H7 (cell line): ENCODE measurements around the gene ADAM33. TPM values are rescaled to one million over a fixed set of nuclear protein-coding genes. Genes with fewer than 3 reads are reported as not detected.
A peak's percentile ranks its signal among the peaks of the same experiment; 100 is the strongest.

ENCODE experiments used
- DNase-seq: peaks from one replicate; pipeline ENCODE4 v3.0.0; 2012
- H3K27me3 ChIP-seq: 2 replicates; pipeline ENCODE4 v1.6.0; 2011; ENCODE audit warnings: mild to moderate bottlenecking, low read length; ENCODE audit not compliant: control insufficient read depth, insufficient read depth
- H3K36me3 ChIP-seq: replicated peaks from 2 replicates; pipeline ENCODE4 v1.5.1; 2011; ENCODE audit warnings: low read length; ENCODE audit not compliant: control insufficient read depth, insufficient read depth
- H3K4me3 ChIP-seq: 2 replicates; pipeline ENCODE4 v1.5.1; 2011; ENCODE audit warnings: low read depth, mild to moderate bottlenecking, control low read depth, low read length, moderate library complexity; ENCODE audit not compliant: insufficient read depth
- total RNA-seq: library from RNA; depleted of rRNA; stranded (reverse); fragments of >200 nt; shearing (Covaris generic); gene quantifications from 2 replicates; pipeline ENCODE4 v1.2.3, GENCODE V29; 2014

ADAM33 gene
- total RNA-seq, 1 experiment from 2014 or later, result 3.3 TPM

DNA sequence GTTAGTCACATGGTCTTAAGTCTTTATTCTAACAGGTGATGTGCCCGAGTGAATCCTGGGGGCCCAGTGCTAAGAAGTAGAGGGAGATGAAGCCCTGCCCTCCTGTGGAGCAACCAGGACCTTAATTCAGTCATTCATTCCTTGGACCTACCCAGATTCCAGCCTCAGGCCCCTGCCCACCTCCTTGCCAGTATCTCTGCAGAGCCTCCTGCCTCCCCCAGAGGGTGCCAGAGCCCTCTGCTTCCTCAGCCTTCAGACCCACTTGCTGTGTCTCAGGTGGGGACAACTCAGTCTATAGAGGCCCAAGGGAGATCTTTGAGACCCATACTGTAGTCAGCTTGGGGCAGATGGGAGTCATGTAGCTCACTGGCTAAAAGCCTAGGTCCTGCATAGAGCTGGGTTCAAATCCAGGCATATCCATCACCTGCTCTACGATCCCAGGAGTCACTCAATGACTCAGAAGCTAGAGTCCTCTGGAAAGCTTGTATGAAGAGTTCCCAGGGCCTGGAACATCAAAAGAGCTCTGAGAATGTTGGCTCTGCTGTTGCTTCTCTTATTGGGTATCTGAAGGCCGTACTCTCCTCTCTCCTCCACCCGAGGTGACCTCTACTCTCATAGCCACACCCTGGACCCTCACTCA is 34.5 kb upstream of the ADAM33 start:
- no peak overlapping the region for H3K4me3 ChIP-seq
- no peaks in the 10 kb centered on the region for H3K27me3 ChIP-seq
- DNase-seq, result peak; percentile 89
- H3K36me3 ChIP-seq, result no peaks in the 10 kb centered on the region

DNA sequence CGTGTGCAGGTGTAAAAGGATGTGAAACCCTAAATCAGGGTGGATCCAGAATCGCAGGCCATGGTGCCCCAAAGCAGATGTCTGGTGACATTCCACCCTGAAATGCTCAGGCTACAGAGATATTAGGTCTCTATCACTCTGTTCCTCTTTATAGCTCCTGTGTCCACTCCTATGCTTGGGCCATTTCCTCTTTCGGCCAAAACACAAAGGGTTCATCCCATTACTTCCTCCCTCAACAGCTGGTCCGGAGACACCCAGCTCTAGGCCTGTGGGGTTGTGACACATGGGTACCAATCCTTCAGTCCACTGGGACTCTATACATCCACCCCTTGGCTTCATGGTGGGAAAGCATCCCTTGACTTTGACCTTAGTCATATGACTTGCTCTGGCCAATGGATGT is 32.3 kb upstream of the ADAM33 start:
- H3K4me3 ChIP-seq, result no peak overlapping the region
- peak; percentile 16 for DNase-seq
- no peaks in the 10 kb centered on the region for H3K27me3 ChIP-seq
- H3K36me3 ChIP-seq, result no peaks in the 10 kb centered on the region

DNA sequence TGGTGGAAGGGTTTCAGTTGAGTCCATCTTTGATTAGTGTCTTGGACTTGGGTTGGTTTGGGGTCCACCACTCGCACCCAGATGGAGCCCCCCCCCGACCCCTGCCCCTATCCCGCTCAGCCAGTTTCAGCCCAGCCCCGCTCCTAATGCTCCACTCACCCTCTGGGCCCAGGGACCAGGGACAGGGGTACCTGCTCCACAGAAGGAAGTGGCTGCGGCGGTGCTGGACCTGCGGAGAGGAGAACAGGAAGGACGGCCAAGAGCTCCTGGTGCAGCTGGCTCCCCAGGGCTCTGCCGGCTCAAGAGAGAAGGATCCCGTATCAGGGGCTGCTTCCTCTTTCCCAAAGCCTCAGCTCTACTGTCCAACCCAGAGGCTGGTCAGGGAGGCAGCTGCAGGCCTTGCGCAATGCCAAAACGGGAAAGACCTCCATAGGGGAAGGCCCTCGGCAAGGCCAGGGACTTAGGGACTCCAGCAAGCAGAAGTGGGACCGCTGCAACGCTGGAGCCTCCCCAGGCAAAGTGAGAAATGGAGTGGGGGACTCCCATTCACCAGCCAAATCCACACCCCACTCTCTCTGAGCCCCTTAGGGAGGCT is 30.6 kb upstream of the ADAM33 start, which contains the start of gene SIGLEC1:
Gene SIGLEC1 (minus strand): TSS at position 322 of the 595 bp plus-strand sequence. CDS start 5,472 bp downstream, outside the sequence.
- no peaks in the 10 kb centered on the region for H3K36me3 ChIP-seq
- no peaks in the 10 kb centered on the region for H3K27me3 ChIP-seq
- H3K4me3 ChIP-seq, result no peak within 1 kb of the TSS
- peak; percentile 44 for DNase-seq

DNA sequence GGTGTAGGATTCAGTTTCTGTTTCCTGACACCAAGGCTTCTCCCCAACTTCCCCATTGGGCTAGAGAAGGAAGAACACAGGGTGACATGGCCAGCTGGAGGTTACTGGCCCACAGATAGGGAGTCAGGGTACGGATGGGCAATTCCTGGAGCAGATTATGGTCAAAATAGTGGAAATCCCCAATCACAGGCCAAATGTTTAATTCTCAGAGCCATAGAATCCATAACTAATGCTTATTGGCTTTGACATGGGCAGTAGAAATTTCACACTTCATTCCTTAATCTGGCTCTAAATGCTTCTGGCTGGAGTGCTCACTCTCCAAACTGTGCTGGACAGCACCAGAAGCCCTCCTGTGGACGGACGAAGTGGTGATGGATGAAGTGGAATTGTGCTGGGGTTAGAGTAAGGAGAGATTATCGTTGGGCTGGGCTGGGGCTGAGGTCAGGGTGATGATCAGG is 29.7 kb upstream of the ADAM33 start:
- peak; percentile 17 for DNase-seq
- Histone ChIP-seq H3K4me3 (no peak overlapping the region), H3K27me3 (no peaks in the 10 kb centered on the region), H3K36me3 (no peaks in the 10 kb centered on the region)

DNA sequence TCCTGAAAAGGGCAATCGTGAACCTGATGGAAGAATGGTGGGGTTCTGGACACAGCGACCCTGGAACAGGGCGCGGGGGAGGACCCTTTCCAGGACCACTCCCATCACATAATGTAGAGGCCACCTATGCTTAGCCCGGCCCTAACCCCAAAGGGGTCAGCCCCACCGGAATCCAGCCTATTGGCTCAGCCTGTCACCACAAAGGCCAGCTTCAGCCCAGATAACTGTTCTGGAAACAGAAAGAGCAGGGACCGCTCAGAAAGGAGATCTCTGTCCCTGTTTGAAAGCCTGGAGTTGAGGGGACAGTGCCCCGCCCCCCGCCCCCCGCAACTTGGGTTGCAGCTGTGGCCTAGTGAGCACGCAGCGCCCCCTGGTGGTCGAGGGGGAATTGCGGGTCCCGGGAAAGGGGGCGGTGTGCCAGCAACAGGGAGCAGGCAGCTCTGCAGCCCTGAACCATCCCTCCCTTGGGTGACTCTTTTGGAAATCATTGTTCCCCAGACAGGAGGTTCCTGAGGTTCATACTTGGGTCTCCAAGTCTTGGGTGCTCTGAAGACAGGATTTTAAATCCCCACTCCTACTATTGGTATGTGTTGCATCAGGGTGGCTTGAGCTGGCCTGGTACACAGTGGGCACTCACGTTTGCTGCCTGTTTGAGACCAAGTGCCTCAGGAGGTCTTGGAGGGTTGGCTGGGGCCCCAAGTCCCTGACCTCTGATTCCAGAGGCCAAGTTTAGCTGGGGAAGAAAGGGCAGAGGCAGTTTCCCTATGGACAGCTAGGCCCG is 29.1 kb upstream of the ADAM33 start:
- Histone ChIP-seq H3K4me3 (no peak overlapping the region), H3K27me3 (no peaks in the 10 kb centered on the region), H3K36me3 (no peaks in the 10 kb centered on the region)
- DNase-seq, result peak; percentile 98

DNA sequence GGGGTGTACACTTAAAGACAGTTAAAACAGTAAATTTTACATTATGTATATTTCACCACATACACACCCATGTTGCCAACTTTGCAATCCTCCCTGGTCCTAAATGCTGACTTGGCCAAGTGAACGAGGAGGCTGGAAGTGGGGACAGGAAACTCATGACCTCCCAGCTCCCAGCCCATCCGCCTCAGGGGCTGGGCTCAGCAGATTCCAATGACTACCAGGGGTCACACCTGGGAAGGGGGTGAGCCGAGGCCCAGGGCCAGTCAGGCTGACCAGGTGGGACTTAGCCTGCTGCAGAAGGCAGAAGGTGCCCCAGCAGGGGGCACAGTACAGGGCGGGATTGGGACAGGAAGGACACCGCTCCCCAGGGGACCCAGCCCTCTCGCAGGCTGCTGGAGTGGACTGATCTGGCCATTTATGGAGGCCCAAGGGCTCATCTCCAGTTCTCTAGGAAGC is 28.2 kb upstream of the ADAM33 start:
- peak; percentile 64 for DNase-seq
- no peak overlapping the region for H3K4me3 ChIP-seq

DNA sequence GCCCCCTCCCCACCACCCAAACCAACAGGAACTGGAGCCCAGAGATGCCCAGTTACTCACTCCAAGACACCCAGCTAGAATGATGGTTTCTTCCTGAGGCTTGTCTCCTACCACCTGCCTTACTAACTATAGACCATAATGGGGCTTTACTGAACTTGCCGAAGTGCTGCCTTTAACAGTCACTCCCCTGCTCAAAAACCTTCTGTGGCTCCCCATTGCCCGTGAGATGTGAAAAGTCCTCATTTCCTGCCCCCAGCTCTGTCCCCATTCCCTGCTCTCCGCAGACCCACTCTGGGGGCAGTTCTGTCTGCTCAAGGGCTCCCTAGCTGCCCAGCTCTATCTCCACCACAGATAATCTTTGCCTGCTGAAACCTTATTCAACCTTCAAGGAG is 25.7 kb upstream of the ADAM33 start:
- H3K27me3 ChIP-seq, result no peaks in the 10 kb centered on the region
- H3K4me3 ChIP-seq, result no peak overlapping the region
- no peaks in the 10 kb centered on the region for H3K36me3 ChIP-seq
- peak; percentile 7 for DNase-seq

More for the DNA sequence above, 28.2 kb upstream of the ADAM33 start:
- Histone ChIP-seq H3K27me3 (no peaks in the 10 kb centered on the region), H3K36me3 (no peaks in the 10 kb centered on the region)

DNA sequence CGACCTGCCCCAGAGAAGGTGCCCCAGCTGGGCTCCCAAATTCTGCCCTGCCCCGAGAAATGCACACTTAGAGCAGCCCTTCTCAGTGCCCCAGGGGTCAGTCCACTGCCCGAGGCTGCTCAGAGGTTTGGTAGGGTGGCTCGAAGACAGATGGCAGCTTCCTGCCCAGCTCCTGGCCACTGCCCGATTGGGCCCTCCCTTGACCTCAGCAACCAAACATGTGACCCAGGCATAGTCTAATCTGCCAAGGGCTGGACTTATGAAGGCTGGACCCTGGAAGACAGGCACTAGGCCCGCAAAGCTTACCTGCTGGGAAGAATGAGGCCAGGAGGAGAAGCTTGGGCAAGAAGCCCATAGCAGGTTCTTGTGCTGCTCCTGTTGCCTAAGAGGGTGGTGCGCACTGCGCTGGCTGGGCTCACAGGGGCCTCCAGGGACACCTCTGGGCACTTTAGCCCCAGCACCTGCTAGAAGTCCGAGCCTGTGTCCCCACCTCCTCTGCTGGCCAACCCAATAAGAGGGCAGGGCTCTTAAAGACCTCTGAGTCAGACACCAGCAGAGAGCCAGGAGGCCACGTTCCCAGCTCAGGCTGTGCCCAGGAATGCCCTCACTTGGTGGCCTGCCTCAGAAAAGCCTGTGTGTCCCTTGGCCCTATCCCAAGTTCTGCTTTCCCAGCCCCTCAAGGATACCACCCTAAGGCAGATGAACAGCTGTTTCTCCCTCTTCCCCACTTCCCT is 25.1 kb upstream of the ADAM33 start:
- Histone ChIP-seq H3K27me3 (no peaks in the 10 kb centered on the region), H3K4me3 (no peak overlapping the region), H3K36me3 (no peaks in the 10 kb centered on the region)
- peak; percentile 36 for DNase-seq

DNA sequence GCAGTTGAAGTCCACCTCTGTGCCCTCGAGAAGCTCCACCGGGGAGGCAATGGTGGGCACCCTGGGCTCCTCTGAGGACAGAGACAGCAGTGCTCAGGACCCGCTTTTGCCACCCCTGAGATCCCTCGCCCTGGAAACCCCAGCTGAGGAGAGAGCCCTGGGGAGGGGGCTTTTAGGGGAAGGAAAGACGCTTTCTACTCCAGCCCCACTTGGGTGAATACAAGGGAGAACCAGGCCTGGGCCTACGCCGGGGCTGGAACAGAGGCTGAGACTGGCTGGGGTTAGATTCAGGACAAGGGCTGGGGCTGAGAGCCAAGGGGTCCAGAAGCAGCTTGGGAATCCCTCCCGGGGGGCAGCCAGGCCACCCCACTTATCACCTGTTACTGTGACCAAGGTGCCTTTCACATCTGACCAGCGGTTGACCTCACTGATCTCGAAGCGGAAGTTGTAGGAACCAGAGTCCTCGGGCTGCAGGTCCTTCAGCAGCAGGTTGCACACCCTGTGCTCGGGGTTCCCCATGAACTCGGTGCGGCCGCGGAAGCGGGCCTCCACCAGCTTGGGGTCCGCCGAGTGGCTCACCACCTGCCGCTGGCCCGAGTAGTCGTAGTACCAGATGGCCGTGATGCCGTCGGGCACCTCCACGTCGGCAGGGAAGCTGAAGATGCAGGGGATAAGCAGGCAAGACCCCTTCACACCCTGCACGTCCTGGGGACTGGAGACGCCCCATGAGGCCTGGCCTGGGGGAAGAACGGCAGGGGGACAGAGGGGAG is 24.3 kb upstream of the ADAM33 start:
- Histone ChIP-seq H3K36me3 (no peaks in the 10 kb centered on the region), H3K27me3 (no peaks in the 10 kb centered on the region), H3K4me3 (no peak overlapping the region)
- peak; percentile 40 for DNase-seq

DNA sequence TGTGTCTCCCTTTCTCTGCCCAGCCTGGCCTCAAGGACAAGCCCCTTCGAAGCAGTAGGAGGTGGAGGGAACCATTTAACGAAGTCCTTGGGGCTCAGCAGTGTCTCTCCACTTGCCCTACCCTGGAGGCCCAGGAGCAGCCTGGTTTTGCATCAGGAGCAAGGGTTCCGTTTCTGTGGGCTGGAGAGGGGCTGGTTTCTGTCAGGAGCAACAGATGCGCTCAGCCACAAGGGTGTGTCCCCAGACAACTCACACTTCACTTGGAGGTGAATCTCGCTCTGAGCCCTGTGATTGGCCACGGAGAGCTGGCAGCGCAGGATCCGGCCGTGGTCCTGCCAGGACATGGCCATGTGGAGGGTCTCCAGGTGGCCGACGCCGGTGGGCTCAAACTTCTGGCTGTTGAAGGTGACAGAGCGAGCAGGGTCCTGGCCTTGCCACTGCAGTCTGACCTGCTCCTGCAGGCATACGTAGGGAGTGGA is 23.7 kb upstream of the ADAM33 start:
- no peak overlapping the region for H3K4me3 ChIP-seq
- DNase-seq, result no peak
- H3K36me3 ChIP-seq, result no peaks in the 10 kb centered on the region
- no peaks in the 10 kb centered on the region for H3K27me3 ChIP-seq

DNA sequence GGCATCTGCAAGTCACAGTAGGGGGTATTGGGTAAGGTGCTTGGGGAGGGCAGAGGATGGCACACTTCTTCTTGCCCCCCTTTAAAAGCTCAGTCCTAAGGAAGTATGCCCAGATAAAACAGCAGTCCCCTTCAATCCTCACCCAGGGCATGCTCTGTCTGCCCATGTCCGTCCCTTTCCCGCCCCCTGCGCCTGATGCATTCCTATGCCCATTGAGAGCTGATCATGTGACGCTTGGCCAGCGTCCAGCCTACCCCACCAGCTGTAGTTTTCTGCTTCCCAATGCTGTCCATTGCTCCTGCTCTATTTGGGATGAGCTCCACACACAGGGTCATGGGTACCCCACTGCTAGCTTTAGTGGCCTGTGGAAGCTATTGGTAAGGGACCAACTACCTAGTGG is 22.3 kb upstream of the ADAM33 start:
- DNase-seq, result no peak
- H3K36me3 ChIP-seq, result no peaks in the 10 kb centered on the region
- H3K27me3 ChIP-seq, result no peaks in the 10 kb centered on the region
- H3K4me3 ChIP-seq, result no peak overlapping the region

DNA sequence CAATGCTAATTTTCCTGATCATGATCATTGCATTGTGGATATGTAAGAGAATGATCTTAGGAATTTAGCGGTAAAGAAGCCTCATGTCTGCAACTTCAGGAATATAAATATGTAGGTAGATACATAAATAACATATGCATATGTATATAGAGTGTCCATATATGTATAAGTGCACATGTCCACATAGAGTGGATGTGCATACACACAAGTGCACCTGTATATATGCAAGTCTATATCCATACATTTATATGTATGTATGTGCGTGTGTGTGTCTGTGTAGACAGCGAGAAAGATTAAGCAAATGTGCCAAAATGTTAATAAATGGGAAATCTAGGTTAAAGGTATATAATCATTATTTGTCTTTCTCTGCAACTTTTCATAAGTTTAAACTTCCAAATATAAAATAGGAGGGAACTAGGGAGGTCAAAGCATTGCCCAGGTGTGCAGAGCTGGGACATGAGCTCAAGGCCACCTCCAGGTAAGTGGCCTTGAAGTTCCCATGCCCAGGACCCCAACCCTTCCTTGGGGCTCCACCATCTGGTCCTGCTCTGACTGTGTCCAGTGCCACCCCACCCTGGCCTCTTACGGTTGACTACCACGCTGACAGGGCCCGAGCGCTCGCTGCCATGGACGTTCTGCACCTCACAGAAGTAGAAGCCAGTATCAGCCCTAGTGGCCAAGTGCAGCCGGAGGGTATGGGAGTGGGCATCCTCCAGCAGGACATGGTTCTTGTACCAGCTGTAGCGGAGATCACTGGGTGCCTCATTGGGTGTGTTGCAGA is 21.0 kb upstream of the ADAM33 start:
- no peak for DNase-seq
- Histone ChIP-seq H3K4me3 (no peak overlapping the region), H3K27me3 (no peaks in the 10 kb centered on the region), H3K36me3 (no peaks in the 10 kb centered on the region)
